UCSD-AML1 (cell line): ENCODE measurements around the gene SCAMP1.
A peak's percentile ranks its signal among the peaks of the same experiment; 100 is the strongest.
"Not testable (repeated sequence)": the region's sequence is repeated elsewhere in the genome, so short reads cannot be mapped to it uniquely, and the experiment has no call there.

ENCODE experiments used
- DNase-seq: peaks from one replicate; lab custom pipeline; 2025; ENCODE audit not compliant: unreplicated experiment; lab: John Stamatoyannopoulos, UW

The SCAMP1 gene

DNA sequence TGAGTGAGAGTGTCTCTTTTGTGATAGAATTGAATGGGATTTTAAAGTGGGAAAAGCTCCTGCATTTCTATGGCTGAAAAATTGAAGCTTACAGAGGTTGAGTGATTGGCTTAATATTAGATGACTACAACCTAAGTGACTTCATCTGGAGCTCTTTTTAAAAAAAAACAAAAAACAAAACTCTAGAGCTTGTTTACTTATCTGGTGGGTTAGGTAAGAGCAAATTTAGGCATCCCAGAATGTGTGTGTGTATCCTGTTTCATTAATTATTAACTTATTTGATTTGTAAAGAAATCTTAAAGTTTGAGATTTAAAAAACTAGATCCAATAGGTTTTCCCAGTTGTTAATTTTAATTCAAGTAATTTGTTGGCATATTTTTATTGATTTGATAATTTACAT, 60.1 kb downstream of the SCAMP1 start:
- no peak for DNase-seq

DNA sequence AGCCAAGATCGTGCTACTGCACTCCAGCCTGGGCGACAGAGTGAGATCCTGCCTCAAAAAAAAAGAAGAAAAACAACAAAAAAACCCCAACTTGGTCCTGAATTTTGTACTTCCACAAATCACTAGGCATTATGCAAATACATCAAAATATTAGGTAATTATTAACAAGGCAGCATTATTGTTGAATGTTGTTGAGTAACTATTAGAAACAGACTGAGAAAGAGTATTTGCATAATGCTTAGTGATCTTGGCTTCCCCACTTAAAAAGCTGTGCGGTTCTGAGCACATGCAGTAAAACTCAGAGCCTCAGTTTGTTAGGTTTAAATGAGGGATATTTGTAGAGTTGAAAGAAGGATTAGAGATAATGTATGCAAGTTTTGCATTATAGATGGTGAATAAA, 64.2 kb downstream of the SCAMP1 start:
- no peak for DNase-seq

DNA sequence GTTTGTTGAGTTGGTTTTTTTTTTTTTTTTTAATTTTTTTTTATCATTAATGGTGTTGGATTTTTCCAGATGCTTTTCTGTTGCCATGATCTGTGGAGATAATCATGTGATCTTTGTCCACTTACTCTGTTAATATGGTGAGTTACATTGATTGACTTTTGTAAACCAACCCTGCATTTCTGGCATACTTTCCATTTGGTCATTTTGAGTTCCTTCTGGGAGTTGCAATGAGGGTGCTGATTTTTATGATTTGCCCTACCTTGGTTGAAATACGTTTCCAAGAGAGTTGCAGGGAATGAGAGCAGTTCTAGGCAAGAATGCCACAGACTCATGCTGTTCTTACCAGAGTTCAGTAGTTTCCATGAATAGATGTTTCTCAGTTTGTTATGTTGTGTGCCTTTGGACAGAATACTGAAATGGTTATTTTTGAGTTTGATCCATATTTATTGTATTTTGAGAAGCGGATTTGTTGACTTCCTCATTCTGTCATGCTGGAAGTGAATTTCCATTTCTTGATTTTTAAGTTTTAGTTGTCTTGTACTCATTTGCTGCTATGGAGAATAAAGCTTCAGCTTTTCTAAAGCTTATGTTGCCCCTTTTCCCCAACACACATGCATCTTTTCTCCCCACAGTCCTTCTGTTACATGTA, 69.0 kb downstream of the SCAMP1 start:
- DNase-seq = no peak

DNA sequence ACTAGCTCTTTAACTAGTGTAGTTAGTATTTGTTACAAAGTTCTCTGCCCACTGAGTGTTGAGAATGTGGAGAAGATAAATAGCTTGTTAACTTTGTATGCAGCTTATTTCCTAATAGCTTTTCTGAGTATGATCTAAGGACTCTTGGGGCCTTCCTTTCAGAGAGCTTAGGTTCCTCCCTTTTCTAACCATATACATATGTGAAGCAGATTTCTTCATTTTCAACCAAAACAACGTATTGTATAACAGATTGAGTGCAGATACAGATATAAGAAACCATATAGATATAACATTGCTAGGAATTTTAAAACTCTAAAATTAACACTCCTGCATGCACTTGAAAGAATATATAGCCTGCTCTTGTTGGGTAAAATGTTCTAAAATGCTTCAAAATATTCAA, 70.4 kb downstream of the SCAMP1 start:
- no peak for DNase-seq

DNA sequence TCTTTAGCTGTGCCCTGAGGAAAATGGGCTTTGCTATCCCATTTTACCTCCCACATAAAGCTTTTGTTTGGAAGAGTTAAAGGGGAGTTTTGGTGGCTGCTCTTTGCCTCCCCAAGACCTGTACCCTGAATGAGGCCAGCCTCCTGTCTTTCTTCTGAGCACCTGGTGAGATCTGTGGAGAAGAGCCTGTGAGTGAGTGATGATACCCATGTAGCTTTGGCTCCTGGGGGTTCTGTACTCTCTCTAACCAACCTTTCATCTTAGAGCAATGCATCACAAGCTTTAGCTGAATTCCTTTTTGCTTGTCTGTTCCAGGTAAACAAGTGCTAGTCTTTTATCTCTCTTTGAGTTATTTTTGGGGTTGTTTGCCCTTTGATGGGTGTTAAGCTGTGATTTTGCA, 73.6 kb downstream of the SCAMP1 start:
- no peak for DNase-seq

DNA sequence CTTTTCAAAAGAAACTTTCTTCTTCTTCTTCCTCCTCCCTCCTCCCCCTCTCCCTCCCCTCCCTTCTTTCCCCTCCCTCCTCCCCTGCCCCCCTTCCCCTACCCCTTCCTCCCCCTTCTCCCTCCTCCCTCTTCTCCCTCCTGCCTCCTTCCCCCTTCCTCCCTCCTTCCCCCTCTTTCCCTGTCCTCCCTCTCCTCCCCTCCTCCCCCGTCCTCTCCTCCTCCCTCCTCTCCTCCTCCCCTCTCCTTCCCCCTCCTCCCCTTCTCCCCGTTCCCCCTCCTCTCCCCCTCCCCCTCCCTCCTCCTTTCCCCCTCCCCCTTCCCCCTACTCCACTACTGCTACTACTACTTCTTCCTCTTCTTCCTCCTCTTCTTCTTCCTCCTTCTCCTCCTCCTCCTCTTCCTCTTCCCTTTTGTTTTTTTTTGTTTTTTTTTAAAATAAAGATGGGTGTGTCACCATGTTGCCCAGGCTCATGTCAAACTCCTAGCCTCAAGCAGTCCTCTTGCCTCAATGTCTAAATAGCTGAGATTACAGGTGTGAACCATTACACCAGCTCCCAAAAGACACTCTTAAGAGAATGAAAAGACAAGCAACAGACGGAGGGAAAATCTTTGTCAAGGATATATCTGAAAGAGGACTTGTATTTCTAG, 87.5 kb downstream of the SCAMP1 start:
- DNase-seq = no peak

DNA sequence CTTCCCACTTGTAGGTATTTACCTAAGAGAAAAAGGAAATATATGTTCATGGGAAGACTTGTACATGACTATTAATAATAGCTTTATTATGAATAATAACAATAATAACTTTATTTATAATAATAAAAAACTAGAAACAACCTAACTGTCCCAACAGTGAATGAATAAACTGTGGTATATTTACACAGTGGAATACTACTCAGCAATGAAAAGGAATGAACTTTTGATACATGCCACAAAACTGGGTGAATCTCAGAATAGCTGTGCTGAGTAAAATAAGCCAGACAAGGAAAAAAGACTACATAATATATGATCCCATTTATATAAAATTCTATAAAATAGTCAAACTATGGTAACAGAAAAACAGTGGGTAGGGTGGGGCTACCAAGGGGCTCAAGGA, 88.7 kb downstream of the SCAMP1 start:
- no peak for DNase-seq

DNA sequence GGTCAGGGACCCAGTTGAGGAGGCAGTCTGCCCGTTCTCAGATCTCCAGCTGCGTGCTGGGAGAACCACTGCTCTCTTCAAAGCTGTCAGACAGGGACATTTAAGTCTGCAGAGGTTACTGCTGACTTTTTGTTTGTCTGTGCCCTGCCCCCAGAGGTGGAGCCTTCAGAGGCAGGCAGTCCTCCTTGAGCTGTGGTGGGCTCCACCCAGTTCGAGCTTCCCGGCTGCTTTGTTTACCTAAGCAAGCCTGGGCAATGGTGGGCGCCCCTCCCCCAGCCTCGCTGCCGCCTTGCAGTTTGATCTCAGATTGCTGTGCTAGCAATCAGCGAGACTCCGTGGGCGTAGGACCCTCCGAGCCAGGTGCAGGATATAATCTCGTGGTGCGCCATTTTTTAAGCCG, 97.1 kb downstream of the SCAMP1 start:
- DNase-seq = not testable (repeated sequence)

DNA sequence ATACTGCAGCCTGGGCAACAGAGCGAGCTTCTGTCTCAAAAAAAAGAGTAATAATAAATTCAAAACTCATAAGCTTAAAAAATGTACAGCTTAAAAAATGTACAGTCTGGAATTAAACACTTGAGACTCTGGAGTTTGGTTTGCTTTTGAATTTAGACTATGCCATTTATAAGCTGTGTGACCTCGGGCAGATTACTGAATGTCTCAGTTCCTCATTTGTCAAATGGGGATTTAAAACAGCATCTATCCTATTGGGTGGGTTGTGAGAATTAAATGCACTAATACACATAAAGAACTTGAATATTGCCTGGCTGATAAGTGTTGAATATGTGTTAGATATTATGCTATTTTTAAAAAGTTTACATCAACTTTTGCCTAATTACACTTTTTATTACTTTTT, 98.4 kb downstream of the SCAMP1 start:
- DNase-seq = no peak

DNA sequence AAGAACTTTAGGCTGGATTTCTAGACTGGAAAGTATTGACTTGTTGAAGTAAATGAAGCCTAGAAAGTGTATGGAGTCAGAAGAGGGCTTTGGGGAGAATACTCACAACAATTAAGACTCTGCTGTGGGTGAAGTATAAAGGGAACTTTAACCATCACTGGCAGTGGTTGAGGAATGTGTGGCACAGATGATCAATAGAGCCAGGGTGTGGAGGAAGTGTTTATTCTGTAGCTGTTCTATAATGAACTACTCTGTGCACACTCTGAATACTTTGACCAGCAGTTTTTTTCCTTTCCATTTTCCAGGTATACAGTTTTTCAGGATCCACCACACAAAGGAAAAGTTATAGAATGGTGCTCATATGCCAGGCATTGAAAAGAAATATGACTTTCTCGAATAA, 106.7 kb downstream of the SCAMP1 start:
- DNase-seq = no peak

DNA sequence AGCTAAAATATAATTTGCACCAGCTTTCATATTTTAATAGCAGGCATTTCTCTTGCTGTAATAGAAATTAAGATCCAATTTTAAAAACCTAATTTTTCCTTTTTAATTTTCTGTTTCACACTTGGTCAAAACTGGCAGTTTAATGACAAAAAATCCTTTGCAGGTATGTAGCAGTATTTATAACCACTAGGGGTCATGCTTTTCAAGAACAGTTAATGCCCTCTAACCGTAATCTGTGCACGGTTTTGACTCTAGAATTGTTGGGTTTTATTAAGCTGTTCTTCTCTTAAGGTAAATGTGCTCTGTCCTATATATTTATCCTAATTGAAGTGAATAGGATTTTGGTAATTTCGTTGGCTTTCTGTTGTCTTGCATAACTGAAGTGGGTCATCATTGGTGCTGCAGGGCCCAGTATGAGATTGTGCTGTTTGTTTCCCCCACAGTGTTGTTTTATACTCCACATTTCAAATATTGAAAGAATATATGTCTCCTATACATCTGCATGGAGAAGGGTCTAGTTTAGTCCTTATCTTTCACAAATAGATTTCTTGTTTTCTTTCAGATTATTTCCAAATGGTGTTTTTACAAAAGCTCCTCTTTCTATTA, 107.4 kb downstream of the SCAMP1 start:
- no peak for DNase-seq

DNA sequence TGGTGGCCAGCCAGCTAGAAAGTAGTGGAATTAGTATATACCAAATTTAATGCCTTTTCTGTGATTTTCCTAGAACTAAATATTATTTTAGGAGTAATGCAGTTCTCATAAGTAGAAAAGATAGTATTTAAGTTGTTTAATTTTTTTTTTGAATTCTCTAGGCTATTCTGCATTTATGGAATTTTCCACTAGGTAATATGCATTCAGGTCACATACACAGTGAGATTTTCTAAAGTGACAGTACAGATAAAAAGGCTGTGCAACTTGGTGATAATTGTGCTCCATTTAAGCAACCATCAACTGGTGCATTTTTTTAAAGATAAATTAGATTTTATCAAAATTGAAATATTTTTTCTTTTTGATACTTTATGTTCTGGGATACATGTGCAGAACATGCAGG, 111.5 kb downstream of the SCAMP1 start:
- no peak for DNase-seq

DNA sequence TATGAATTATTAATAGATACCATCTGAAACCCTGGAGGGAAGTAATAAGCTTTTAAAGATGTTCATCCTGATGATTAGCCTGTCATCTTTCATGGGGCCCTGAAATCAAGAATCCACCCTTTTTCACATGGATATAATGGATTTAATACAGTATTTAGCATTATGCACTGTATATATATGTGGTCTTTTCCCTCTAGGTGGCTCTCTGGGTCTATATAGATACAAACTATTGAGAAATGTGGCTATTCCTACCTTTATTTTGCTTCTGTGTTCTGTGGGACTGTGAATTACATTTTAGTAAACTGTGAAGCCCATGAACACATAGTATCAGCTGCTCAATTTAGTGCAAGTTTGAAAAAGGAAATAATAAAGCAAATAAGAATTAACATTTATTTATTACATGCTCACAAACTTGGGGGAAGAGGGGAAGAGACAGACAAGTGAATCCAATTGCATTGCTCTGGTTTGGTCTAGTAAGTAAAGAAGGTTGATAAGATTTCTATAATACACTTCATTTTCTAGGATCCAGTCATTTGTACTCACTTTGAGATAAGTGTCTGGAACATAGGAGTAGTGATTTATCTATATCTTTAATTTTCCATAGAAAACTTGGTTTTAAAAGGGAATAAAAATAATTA, 112.2 kb downstream of the SCAMP1 start:
- no peak for DNase-seq

DNA sequence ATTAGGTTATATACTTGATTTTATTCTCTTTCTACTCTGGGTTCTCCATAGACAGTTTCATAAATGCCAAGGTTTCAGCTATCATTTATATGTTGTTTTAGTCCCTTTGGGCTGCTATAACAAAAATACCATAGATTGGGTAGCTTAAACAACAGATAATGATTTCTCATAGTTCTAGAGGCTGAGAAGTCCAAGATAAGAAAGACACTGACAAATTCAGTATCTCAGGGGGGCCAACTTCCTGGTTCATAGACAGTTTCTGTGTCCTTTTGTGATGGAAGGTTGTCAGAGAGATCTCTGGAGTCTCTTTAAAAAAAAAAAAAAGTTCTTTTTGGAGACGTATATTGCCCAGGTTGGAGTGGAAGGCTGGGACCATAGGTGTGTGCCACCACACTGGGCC, 113.3 kb downstream of the SCAMP1 start:
- no peak for DNase-seq

DNA sequence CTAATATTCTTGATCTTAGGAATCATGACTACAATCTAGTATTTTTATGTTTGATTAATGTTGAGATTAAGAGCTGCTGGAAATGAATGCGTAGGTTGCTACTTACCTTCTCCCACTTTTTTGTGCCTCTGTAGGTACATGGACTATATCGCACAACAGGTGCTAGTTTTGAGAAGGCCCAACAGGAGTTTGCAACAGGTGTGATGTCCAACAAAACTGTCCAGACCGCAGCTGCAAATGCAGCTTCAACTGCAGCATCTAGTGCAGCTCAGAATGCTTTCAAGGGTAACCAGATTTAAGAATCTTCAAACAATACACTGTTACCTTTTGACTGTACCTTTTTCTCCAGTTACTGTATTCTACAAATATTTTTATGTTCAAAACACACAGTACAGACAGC, 115.0 kb downstream of the SCAMP1 start:
- no peak for DNase-seq

DNA sequence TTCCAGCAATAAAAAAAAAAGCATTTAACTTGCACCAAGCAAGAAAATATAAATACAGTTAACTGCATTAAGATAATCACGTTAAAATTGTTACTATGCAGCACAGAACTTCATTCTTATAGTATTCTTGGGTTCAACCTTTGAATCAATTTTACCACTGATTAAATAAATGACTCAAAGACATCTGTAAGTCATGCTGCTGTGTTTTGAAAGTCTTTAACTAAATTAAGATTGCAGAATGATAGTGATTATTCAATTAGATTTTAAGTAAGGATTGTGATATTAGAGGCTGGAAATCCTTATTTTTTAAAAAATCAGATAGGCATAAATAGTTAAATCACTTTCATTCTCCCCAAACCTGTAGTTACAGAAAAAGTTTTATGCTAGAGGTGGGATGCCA, 116.4 kb downstream of the SCAMP1 start:
- DNase-seq = no peak

DNA sequence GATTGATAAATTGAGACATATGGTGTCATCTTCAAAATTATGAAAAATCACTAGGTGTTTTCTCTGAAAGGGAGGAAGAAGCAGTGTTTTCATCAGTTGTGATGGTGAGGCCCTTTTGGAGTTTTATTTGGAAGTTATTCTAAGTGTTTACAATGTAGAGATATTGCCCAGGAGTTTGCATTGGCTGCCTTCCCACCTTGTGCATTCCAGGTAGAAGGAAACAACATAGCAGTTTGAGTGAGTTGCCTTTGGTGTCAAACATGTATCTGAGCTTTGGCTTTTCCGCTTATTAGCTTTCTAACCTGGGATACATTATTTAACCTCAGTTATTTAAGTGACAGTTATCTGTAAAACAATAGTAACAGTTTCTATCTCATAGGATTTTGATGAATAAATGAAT, 122.5 kb downstream of the SCAMP1 start:
- DNase-seq = no peak

DNA sequence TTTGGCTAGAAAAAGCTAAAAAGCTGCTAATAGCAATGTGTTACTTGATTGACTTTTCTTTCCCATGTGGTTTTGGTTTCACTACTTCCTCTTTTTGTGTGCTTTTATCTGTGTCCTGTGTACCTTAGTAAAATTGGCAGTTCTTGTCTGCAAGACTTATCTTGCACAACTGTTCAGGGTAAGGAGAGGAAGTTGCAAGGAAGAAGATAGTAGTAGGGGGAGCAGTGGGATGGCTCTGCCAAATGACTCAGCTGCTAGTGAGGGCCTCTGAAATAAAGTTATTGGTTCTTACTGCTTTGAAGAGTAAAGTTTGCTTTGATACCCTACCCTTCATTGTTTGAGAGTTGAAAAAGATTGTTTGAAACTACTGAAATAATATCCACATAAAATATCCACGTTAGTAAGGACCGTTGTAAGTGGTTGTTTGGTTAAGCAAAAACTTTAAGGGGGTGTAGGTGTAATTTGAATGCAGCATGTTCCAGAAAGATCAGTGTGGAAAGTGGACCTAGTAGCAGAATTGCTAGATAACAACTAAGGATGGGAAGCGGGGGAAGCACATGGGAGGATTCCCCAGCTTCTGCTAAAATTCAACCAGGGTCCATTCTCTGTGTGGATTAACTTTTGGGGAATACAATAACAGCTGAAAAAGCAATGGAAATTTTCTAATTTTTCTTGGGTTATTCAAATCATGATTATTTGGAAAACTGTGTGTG, 123.5 kb downstream of the SCAMP1 start:
- peak; percentile 44 for DNase-seq

DNA sequence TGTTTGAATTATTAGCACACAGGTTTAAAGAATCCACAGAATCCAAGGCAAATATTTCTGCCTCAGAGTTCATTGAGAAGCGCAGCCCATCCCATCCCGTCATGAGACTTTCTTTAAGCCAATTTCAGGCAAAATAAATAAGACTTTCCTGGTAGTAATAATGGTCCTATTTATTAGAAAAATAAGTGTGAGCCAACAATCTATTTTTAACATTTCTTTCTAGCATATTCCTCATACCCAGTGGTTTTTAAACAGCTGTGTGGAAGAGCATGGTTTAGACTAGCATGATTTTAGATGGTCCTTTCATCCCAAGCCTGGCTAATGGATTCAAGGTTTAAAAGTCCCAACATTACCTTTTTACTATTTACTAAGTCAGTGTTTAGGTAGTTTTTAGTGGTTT, 125.8 kb downstream of the SCAMP1 start:
- no peak for DNase-seq

DNA sequence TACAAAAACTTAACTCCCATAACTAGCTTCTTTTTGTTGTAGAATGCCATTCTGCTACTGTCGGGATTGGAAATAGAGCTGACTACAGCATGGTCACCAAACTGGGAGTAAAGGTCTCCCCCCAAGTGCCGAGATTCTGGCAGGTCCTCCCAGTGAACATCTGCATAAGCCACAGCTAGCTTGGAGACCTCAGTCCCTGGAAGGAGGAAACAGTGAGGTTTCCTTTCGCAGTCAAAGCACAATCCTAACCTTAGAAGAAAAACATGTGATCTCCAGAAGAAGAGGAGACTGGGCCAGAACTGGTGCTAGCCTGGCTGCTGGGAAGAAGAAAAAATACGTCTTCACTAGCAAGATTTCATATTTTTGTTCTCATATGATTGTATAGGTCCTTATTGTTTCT, 127.4 kb downstream of the SCAMP1 start:
- peak; percentile 29 for DNase-seq

DNA sequence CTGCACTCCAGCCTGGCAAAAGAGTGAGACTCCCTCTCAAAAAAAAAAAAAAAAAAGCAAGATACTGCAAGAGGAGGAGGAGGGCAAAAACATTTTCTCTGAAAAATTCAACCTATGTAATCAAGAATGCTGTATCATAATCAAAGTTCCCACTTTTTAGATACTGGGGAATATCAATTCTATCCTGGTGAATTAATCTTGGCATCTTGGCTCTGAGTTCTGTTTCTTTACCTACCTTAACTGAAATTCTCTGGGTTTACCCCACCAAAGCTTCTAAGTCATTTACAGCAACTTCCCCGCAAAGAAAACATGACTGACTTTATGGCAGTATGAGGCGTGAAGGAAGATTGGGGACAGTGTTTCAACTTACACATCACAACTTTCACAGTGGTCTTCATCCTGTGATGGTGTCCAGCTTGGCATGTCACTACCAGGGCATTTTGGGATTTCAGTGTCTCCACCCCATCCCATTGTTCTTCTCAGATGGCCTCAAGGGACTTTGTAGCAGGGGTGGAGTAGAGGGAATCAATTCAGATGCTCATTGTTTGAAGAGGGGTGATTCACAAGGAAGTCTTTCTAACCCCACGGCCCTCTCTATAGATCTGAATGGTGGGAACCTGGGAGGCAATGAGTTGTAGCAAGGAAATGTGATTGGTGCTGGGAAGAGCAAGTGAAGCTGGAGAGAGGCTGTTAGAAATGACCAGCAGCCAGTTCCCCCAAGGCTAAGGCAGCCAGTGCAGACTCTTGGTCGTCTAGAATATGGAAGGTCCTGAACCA, 130.5 kb downstream of the SCAMP1 start:
- DNase-seq = no peak
